ENCODE measurements around the gene CSNK1G2.

CSNK1G2 gene

DNA sequence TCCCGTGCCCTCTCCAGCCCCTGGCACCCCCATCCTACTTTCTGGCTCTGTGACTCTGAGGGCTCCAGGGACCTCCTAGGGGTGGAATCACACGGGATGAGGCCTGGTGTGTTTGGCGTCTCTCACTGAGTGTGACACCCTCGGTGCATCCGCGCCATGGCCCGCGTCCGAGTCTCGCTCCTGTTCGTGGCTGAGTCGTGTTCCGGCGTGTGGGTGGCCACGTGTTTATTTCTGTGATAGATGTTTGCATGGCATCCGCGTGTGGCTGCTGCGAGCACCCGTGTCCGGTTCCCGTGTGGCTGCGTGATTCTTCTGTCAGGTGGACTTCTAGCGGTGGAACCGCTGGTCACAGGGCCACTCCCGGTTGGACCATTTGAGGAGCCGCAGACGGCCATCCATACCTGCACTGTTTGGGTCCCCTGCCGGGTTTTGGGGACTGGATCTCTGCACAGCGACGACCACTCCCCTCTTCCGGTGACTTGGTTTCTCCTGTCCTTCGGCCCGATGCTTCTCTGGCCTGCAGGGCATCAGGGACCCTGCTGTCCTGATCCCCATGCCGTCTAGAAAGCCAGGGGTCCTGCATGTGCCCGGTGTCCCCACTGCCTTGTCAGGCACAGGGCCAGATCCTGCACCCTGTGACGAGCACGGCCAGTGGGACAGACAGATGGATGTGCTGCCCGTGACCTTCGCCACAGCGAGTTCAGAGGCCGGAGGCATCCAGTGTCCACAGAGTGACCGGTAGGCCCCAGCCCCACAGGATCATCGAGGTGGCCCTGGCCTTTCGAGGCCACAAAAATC lies 8.5 kb downstream of the CSNK1G2 start:
- WGBS, result 96% methylated on average over 41 of the region's 44 CpGs
- H3K4me1 ChIP-seq (ENCODE audit: control insufficient read depth, insufficient read depth, low read depth, low read length), result peaks cover 22% of the 10 kb centered on the region

DNA sequence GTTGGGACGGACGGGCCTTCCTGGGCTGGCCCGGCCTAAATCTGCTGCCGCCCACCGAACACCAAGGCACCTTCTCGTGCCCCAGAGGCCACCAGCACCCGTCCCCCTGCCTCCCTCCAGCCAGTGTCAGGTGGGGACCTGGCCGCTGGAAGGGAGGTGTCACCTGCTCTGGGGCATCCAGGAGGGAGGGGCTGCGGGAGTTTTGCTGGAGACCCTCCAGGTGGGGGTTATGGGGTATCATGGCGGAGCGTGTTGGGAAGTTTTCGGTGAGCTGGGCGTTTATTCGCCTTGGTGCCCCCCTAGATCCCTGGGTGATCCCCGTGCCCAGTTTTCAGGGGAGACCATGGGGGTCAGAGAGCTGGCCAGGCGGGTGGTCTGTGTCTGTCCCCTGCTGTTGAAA lies 9.7 kb downstream of the CSNK1G2 start:
- peaks cover 25% of the 10 kb centered on the region for H3K4me1 ChIP-seq (ENCODE audit: control insufficient read depth, insufficient read depth, low read depth, low read length)
- WGBS, result 97% methylated on average over 16 of the region's 16 CpGs
- no peak overlapping the region for H2BK15ac ChIP-seq (ENCODE audit: low read depth, poor library complexity, severe bottlenecking)
- no peaks in the 10 kb centered on the region for H3K27me3 ChIP-seq (ENCODE audit: control insufficient read depth in 1 of 2, insufficient read depth in 1 of 2, low read length in 2 of 2)
- H3K4me3 ChIP-seq (ENCODE audit: insufficient read depth in 1 of 2, low read depth in 1 of 2, low read length in 2 of 2), result no peak overlapping the region
- no peak overlapping the region for H3K23ac ChIP-seq (ENCODE audit: low read length in 2 of 2)
- H3K36me3 ChIP-seq (ENCODE audit: control insufficient read depth in 1 of 2, insufficient read depth in 2 of 2, low read depth in 1 of 2, low read length in 2 of 2), result peaks cover 0 to 71% of the 10 kb centered on the region in 2 experiments
- peaks cover 4% of the 10 kb centered on the region for H3K79me1 ChIP-seq (replicated peaks; ENCODE audit: low read length, poor library complexity, severe bottlenecking)
- H3K18ac ChIP-seq (ENCODE audit: low read depth in 1 of 2, low read length in 2 of 2), result no peak overlapping the region
- no peak overlapping the region for H2BK5ac ChIP-seq (ENCODE audit: low read depth, low read length, poor library complexity, severe bottlenecking)
- no peak overlapping the region for H2BK120ac ChIP-seq (ENCODE audit: low read depth, low read length)
- no peak overlapping the region for H3K4ac ChIP-seq (ENCODE audit: low read depth in 1 of 2, low read length in 2 of 2)
- H3K4me2 ChIP-seq (ENCODE audit: low read length, poor library complexity, severe bottlenecking), result no peak overlapping the region
- no peak overlapping the region for H2AK5ac ChIP-seq (ENCODE audit: low read length, severe bottlenecking)
- H2BK12ac ChIP-seq (ENCODE audit: low read length in 2 of 2), result no peak overlapping the region
- H3K9me3 ChIP-seq (ENCODE audit: control insufficient read depth, low read length), result no peaks in the 10 kb centered on the region
- no peak overlapping the region for H4K91ac ChIP-seq (ENCODE audit: low read length)
- no peak for DNase-seq
- H2AFZ ChIP-seq (ENCODE audit: low read depth, low read length), result no peak overlapping the region
- no peak overlapping the region for H3K9ac ChIP-seq (ENCODE audit: low read length)
- no peak overlapping the region for H3K14ac ChIP-seq (ENCODE audit: low read length in 2 of 2)
- H4K8ac ChIP-seq (ENCODE audit: low read length), result no peak overlapping the region
- H3K27ac ChIP-seq (ENCODE audit: low read length, poor library complexity, severe bottlenecking), result no peak overlapping the region

More for the DNA sequence above, 8.5 kb downstream of the CSNK1G2 start:
- no peaks in the 10 kb centered on the region for H3K9me3 ChIP-seq (ENCODE audit: control insufficient read depth, low read length)
- H2AFZ ChIP-seq (ENCODE audit: low read depth, low read length), result no peak overlapping the region
- no peak overlapping the region for H3K4me2 ChIP-seq (ENCODE audit: low read length, poor library complexity, severe bottlenecking)
- H3K79me1 ChIP-seq (replicated peaks; ENCODE audit: low read length, poor library complexity, severe bottlenecking), result peaks cover 2% of the 10 kb centered on the region
- no peak overlapping the region for H3K9ac ChIP-seq (ENCODE audit: low read length)
- no peak overlapping the region for H3K18ac ChIP-seq (ENCODE audit: low read depth in 1 of 2, low read length in 2 of 2)
- no peaks in the 10 kb centered on the region for H3K27me3 ChIP-seq (ENCODE audit: control insufficient read depth in 1 of 2, insufficient read depth in 1 of 2, low read length in 2 of 2)
- H2BK12ac ChIP-seq (ENCODE audit: low read length in 2 of 2), result no peak overlapping the region
- no peak overlapping the region for H2BK15ac ChIP-seq (ENCODE audit: low read depth, poor library complexity, severe bottlenecking)
- H3K4ac ChIP-seq (ENCODE audit: low read depth in 1 of 2, low read length in 2 of 2), result no peak overlapping the region
- H3K23ac ChIP-seq (ENCODE audit: low read length in 2 of 2), result no peak overlapping the region
- no peak overlapping the region for H3K4me3 ChIP-seq (ENCODE audit: insufficient read depth in 1 of 2, low read depth in 1 of 2, low read length in 2 of 2)
- H3K14ac ChIP-seq (ENCODE audit: low read length in 2 of 2), result no peak overlapping the region
- no peak for DNase-seq
- H2AK5ac ChIP-seq (ENCODE audit: low read length, severe bottlenecking), result no peak overlapping the region
- no peak overlapping the region for H2BK5ac ChIP-seq (ENCODE audit: low read depth, low read length, poor library complexity, severe bottlenecking)
- peaks cover 0 to 64% of the 10 kb centered on the region in 2 experiments for H3K36me3 ChIP-seq (ENCODE audit: control insufficient read depth in 1 of 2, insufficient read depth in 2 of 2, low read depth in 1 of 2, low read length in 2 of 2)
- H3K27ac ChIP-seq (ENCODE audit: low read length, poor library complexity, severe bottlenecking), result no peak overlapping the region
- no peak overlapping the region for H4K8ac ChIP-seq (ENCODE audit: low read length)
- H4K91ac ChIP-seq (ENCODE audit: low read length), result no peak overlapping the region
- H2BK120ac ChIP-seq (ENCODE audit: low read depth, low read length), result no peak overlapping the region

DNA sequence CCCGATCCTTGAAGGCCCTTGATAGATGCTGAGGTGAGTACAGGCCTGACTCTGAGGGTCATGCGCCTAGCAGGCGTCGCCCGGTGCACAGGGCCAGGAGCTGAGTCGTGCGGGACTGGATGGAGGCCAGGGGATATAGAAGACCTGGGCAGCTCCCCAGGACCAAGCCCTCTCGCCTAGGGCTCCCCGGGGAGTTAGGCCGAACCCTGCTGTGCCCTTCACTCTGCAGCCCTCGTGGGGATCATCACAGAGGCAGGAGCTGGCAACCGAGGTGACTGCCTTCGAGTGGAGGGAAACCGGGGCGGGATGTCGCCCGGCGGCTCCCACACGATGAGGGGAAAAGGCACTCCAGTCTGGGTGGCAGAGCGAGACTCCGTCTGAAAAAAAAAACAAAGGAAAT lies 11.7 kb downstream of the CSNK1G2 start:
- Histone ChIP-seq H2BK15ac (ENCODE audit: low read depth, poor library complexity, severe bottlenecking) (no peak overlapping the region), H3K18ac (ENCODE audit: low read depth in 1 of 2, low read length in 2 of 2) (no peak overlapping the region), H3K27me3 (ENCODE audit: control insufficient read depth in 1 of 2, insufficient read depth in 1 of 2, low read length in 2 of 2) (no peaks in the 10 kb centered on the region), H2BK5ac (ENCODE audit: low read depth, low read length, poor library complexity, severe bottlenecking) (no peak overlapping the region), H3K4ac (ENCODE audit: low read depth in 1 of 2, low read length in 2 of 2) (no peak overlapping the region), H3K23ac (ENCODE audit: low read length in 2 of 2) (no peak overlapping the region), H3K4me2 (ENCODE audit: low read length, poor library complexity, severe bottlenecking) (no peak overlapping the region), H3K27ac (ENCODE audit: low read length, poor library complexity, severe bottlenecking) (no peak overlapping the region), H3K36me3 (ENCODE audit: control insufficient read depth in 1 of 2, insufficient read depth in 2 of 2, low read depth in 1 of 2, low read length in 2 of 2) (peaks cover 0 to 77% of the 10 kb centered on the region in 2 experiments), H3K9ac (ENCODE audit: low read length) (no peak overlapping the region), H4K91ac (ENCODE audit: low read length) (no peak overlapping the region), H4K8ac (ENCODE audit: low read length) (no peak overlapping the region), H3K4me3 (ENCODE audit: insufficient read depth in 1 of 2, low read depth in 1 of 2, low read length in 2 of 2) (no peak overlapping the region), H3K4me1 (ENCODE audit: control insufficient read depth, insufficient read depth, low read depth, low read length) (peaks cover 26% of the 10 kb centered on the region), H2BK12ac (ENCODE audit: low read length in 2 of 2) (no peak overlapping the region), H2AK5ac (ENCODE audit: low read length, severe bottlenecking) (no peak overlapping the region), H3K14ac (ENCODE audit: low read length in 2 of 2) (no peak overlapping the region), H3K9me3 (ENCODE audit: control insufficient read depth, low read length) (no peaks in the 10 kb centered on the region), H2AFZ (ENCODE audit: low read depth, low read length) (no peak overlapping the region), H2BK120ac (ENCODE audit: low read depth, low read length) (no peak overlapping the region), H3K79me1 (replicated peaks; ENCODE audit: low read length, poor library complexity, severe bottlenecking) (peaks cover 6% of the 10 kb centered on the region)
- no peak for DNase-seq
- 97% methylated on average over 21 of the region's 21 CpGs for WGBS

DNA sequence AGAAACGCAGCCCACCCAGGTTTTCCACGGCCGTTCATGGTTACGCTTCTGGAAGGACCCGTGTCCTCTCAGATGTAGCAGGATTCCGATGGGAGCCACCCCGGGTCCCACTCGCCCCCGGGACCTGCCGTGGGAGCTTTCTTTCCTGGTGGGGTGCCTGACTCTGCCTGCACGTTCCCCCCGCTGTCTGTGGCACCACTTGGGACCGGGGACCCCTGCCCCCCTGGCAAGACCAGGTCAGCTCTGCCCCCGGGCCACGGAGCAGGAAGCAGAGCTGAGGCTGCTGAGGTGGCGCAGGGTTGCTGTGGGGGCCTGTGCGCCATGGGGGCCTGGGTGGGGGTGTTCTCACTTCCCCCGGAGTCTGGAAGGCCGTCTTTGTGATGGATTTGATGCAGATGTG lies 12.1 kb downstream of the CSNK1G2 start:
- H4K8ac ChIP-seq (ENCODE audit: low read length), result no peak overlapping the region
- peaks cover 10% of the 10 kb centered on the region for H3K79me1 ChIP-seq (replicated peaks; ENCODE audit: low read length, poor library complexity, severe bottlenecking)
- H3K23ac ChIP-seq (ENCODE audit: low read length in 2 of 2), result no peak overlapping the region
- H3K4ac ChIP-seq (ENCODE audit: low read depth in 1 of 2, low read length in 2 of 2), result no peak overlapping the region
- no peak for DNase-seq
- H2AFZ ChIP-seq (ENCODE audit: low read depth, low read length), result no peak overlapping the region
- no peak overlapping the region for H2BK12ac ChIP-seq (ENCODE audit: low read length in 2 of 2)
- H3K18ac ChIP-seq (ENCODE audit: low read depth in 1 of 2, low read length in 2 of 2), result no peak overlapping the region
- H3K27ac ChIP-seq (ENCODE audit: low read length, poor library complexity, severe bottlenecking), result no peak overlapping the region
- no peak overlapping the region for H2BK5ac ChIP-seq (ENCODE audit: low read depth, low read length, poor library complexity, severe bottlenecking)
- no peak overlapping the region for H2BK15ac ChIP-seq (ENCODE audit: low read depth, poor library complexity, severe bottlenecking)
- H3K14ac ChIP-seq (ENCODE audit: low read length in 2 of 2), result no peak overlapping the region
- H4K91ac ChIP-seq (ENCODE audit: low read length), result no peak overlapping the region
- no peak overlapping the region for H2BK120ac ChIP-seq (ENCODE audit: low read depth, low read length)
- peaks cover 28% of the 10 kb centered on the region for H3K4me1 ChIP-seq (ENCODE audit: control insufficient read depth, insufficient read depth, low read depth, low read length)
- H2AK5ac ChIP-seq (ENCODE audit: low read length, severe bottlenecking), result no peak overlapping the region
- H3K4me3 ChIP-seq (ENCODE audit: insufficient read depth in 1 of 2, low read depth in 1 of 2, low read length in 2 of 2), result no peak overlapping the region
- H3K27me3 ChIP-seq (ENCODE audit: control insufficient read depth in 1 of 2, insufficient read depth in 1 of 2, low read length in 2 of 2), result no peaks in the 10 kb centered on the region
- WGBS, result 96% methylated on average over 19 of the region's 19 CpGs
- no peak overlapping the region for H3K4me2 ChIP-seq (ENCODE audit: low read length, poor library complexity, severe bottlenecking)
- H3K9me3 ChIP-seq (ENCODE audit: control insufficient read depth, low read length), result no peaks in the 10 kb centered on the region
- H3K9ac ChIP-seq (ENCODE audit: low read length), result no peak overlapping the region
- peaks cover 0 to 79% of the 10 kb centered on the region in 2 experiments for H3K36me3 ChIP-seq (ENCODE audit: control insufficient read depth in 1 of 2, insufficient read depth in 2 of 2, low read depth in 1 of 2, low read length in 2 of 2)

Measured in mesenchymal stem cell (in vitro differentiated cells and primary cell).